Activated T-cell treated with anti-CD3 and anti-CD28 coated beads, Interleukin-2, amount 50 U/mL, for 48 hours (primary cell): ENCODE measurements around the gene MASP2.
"Not testable (repeated sequence)": the region's sequence is repeated elsewhere in the genome, so short reads cannot be mapped to it uniquely, and the experiment has no call there.

Experiments
- DNase-seq, 2 experiments: peaks; one replicate each; pipeline ENCODE4 v3.0.0-alpha.2; 2020

MASP2 gene

DNA sequence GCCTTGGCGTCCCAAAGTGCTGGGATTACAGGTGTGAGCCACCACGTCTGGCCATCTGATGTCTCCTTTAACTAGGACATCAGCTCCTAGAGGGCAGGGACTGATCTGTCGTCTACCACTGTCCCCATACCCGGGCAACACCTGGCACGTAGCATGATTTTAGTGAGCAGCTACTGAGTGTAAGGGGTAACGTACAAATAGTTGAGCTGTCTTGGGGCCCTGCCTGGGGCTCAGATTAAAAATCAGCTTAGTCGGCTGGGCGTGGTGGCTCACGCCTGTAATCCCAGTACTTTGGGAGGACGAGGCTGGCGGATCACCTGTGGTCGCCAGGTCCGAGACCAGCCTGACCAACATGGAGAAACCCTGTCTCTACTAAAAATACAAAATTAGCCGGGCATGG is 11.0 kb upstream of the MASP2 start:
- DNase-seq = no peak

DNA sequence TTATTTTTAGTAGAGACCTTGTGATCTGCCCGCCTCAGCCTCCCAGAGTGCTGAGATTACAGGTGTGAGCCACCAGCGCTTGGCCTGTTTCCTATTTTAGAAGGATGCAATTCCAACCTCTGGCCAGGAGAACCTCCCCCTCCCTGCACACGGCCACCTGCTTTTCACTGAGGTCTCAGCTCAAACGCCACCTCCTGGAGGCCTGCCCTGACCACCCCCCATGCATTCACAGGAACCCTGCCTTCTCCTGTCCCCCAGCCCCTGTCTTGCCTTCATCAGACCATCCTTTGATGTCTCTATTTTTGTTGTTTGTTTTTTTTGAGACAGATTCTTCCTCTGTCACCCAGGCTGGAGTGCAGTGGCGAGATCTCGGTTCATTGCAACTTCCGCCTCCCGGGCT is 10.4 kb upstream of the MASP2 start:
- DNase-seq = no peak

DNA sequence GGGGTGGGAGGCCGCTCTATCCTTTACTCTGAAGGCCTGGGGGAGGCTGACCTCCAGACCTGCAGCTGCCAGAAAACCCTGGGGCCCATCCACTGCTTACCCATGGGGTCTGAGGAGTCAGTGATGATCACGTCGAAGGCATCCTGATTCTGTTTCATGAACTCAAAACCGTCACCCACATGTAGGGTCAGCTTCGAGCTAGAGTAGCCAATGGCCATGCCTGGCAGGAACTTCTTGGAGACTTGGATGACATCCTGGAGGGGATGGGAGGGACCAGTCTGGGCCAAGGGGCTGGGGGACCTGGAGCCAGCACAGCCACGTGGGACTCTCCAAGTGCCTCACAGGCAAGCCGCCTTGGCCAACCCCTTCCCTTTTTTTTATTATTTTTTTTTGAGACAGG is 9.5 kb upstream of the MASP2 start:
- DNase-seq = no peak

DNA sequence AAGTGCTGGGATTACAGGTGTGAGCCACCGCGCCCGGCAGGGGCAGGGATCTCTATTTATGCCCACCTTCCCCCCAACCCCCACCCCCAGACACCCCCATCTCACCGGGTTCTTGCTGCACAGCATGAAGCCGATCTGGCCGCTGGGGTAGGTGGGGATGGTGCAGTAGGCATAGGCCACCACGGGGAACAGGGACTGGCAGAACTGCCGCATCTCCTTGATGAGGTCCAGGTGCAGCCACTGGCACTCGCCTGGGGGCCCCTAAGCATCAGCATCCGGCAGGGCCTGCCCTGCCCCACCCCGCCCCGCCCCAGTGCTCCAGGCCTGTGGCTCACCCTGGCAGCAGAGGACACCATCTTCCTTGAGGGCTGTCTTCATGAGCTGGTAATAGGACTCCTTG is 8.6 kb upstream of the MASP2 start:
- DNase-seq = no peak

DNA sequence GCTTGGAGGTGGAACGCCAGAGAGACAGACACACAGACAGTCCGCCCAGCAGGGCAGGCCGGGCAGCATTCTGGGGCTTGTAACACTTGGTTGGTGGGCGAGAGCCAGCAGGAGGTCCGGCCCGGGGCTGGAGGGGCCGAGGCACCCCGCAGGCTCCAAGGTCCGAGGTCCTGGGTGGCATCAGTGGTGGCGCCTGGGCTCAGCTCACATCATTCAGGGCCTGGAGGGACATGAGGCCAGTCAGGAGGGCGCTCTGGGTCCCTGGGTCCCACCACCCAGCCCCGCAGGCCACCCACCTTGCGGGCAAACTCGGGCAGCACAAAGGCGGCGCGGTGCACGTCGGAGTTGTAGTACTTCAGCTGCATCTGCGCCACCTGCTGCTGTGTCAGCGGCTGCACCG is 7.6 kb upstream of the MASP2 start:
- no peak for DNase-seq

DNA sequence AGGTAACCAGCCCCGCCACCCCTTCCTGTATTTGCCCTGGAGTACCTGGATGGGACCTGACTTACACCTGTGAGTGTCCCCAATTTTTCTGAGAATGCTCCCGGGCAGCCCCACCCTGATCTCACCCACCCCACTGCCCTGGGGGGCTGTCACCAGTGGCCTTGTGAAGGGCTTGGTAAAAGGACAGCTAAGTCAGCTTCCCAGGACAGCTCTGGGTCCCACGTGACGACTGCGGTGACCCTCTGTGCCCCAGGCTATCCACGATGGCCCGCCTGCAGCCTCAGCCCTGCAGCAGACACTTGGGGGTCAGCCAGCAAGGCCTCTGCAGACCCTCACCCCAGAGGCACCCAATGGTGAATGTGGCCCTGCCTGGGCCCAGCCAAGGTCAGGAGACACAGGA is 7.1 kb upstream of the MASP2 start:
- DNase-seq = no peak

DNA sequence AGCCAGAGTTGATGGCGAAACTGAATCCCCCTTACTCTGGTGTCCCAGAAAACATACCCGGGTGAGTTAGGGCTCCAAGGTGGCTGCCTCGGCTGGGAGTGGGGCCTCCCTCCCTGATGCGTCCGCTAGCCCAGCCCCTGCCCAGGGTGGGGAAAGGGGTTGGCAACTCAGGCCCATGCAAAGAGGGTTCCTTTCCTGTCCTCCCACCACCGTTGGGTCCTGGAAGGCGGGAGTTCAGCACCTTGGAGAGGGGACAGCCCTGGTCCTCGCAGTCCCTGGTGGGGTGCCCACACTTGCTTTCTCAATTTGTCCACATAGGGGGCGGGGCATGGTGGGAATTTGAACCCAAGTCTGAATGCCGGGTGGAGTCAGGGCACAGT is 6.7 kb upstream of the MASP2 start:
- peak in 1 of 2 experiments; percentile 49 for DNase-seq

DNA sequence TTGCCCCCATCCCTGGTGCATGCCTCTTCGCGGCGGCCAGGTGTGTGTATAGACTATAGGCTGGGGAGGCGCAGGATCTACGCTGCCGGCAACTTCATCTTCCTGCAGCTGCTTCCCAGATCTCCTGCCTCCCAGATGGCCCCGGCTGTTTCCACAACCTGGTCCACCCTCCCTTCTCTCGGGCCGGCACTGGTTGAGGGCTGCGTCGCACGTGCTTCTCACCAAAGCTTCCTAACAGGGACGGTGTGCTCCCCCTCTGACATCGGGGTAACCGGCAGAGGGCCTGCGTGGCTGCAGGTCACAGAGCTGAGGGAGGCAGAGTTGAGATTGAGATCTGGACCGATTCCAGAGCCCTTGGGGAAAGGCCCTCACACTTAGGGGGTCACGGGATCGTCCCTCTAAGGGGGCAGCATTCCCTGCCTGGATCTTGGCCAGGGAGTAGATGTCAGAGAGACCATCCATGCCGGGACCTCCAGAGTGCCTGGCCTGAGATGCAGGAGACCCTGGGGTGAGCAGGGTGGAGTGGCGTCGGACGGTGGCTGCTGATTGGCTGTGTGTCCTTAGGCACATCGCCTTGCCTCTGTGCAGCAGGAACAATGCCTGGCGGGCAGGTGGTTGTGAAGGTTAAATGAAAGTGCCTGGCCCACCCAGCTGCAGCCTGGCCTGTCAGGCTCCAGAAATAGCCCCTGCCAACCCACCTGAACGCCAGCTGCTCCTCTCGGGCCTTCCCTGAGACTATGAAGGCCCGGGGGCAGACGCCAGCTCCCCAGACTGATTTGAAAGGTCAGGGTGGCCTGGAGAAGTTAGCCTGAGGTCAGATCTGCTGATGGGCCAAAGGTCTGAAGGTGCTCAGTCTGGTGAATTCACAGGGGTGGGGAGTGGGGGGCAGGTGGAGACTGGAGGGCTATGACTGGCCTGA is 6.1 kb upstream of the MASP2 start:
- peak in 1 of 2 experiments; percentile 35 for DNase-seq

DNA sequence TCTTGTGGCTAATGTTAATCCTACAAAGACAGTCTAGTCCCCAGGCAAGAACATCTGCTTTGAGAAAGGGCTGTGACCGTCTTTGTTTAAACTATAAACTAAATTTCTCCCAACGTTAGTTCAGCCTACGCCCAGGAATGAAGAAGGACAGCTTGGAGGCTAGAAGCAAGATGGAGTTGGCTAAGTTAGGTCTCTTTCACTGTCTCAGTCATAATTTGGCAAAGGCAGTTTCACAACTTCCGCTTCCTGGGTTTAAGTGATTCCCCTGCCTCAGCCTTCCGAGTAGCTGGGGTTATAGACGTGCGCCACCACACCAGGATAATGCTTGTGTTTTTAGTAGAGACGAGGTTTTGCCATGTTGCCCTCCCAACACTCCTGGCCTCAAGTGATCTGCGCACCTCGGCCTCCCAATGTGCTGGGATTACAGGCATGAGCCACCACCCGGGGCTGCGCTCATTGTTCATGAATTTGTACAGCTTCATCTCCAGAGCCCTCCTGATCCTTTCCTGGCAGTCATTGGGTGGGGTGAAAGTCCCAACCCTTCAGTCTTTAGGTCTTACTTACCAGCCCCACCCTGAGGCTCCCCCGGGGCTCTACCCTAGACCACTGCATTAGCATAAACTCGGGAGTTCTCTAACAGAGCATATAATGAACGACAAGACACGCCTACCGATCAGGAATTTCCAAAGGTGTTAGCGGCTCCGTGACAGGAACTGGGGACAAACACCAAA is 4.9 kb upstream of the MASP2 start:
- DNase-seq = no peak

DNA sequence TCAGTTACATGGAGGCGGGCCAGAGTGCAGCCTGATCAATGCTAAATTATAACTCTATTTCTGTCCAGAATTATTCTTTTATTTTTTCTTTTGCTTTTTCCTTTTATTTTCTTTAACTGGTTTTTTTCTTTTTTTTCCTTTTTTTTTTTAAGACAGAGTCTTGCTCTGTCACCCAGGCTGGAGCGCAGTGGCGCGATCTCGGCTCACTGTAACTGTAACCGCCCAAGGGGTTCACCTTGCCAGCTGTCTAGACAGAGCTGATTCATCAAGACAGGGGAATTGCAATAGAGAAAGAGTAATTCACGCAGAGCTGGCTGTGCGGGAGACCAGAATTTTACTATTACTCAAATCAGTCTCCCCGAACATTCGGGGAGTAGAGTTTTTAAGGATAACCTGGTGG is 4.1 kb upstream of the MASP2 start:
- DNase-seq = not testable (repeated sequence)

DNA sequence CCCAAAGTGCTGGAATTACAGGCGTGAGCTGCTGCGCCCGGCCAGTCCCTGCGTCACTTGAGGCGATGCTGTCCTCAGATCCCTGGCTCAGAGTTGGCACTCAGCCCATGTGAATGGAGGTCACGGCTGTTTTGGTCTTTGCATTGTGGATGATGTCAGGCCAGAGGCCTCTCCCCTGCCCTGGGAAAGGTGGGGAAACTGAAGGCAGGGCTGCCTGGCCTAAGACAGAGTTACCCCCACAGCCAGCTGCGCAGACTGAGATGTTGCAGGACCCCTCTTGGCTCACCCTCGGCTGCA is 821 bp downstream of the MASP2 start:
- DNase-seq = no peak

DNA sequence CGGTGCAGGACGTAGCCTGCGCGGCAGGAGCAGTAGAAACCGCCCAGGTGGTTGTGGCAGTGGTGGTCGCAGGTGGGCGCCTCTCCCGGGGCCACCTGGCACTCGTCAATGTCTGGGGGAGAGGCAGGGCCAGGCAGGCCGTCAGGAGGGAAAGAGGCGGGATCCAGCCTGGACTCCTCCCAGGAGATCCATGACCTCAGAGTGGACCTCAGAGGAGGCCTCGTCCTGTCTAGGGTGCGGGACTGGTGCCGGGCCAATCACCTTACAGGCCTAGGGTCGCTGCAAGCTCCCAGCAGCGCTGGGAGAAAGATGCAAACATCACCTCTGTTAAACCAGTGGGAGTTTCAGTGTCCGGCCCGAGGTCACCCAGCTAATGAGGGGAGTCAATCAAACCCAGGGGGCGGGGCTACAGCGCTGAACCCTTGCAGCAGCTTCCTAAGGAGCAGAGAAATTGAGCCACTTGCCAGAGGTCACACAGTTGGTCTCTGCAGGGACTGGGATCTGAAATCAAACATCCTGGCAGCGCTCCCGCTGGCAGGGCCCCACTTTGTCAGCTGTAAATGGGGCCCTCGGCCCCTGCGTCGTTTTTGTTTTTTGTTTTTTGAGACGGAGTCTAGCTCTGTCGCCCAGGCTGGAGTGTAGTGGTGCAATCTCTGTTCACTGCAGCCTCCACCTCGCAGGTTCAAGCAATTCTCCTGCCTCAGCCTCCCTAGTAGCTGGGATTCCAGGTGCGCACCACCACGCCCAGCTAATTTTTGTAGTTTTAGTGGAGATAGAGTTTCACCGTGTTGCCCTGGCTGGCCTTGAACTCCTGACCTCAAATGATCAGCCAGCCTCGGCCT is 1.4 kb downstream of the MASP2 start:
- DNase-seq = no peak

DNA sequence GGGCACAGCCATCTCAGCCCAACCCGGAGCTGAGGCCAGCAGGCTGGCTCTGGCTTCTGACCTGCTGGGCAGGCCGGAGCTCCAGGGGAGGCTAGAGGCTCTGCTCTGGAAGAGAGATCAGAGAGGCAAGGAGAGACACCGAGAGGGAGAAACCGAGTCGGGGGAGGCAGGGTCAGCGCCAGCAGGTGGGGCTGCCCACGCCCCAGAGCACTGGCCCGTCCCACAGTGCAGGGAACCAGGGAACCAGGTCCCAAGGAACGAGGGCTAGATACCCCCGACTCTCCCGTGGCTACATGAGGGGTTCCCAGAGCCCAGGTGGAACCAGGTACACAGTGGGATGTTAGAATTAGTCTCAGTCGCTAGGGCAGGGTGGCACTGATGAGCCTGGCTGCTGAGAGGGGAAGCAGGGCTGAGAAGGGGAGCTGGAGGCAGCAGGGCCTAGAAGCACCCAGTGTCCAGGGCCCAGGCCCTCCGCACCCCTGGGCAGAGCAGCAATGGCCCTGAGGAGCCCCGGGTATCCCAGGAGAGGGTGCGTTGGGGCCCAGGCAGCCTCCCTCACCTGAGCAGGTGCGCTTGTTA is 2.1 kb downstream of the MASP2 start:
- no peak for DNase-seq

DNA sequence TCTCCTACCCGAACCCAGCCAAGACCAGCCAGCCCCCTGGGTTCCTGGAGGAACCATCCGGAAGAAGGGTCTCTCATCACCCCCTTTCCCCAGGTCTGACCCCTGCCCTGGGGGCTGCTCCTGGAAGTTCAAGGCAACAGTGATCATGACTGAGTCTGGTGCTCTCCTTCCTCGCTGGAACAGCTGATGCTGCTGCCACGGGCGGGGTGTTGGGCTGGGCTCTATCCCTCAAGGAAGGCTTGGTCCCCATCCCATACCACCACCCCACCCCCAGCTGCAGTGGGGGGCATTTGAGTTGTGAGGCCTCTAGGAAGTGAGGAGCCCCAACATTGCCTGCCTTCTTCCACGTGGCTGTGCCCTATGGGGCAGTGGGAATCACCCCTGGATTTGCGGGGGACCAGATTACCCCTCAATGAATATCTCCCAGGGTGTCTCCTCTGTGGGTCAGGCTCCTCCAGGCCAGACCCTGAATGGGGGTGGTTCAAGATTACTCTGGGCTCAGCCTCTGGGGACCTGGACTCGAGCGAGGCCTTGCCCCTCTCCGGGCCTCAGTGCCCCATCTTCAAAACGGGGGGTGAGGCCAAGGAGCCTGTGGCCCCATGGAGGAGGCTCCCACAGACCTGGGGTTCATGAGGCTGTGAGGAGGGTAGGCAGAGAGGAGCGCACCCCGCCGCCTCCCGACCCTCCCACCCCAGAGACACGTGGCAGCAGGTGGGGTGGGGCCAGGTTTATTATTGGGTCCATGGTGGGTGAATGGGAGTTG is 2.8 kb downstream of the MASP2 start:
- no peak for DNase-seq

DNA sequence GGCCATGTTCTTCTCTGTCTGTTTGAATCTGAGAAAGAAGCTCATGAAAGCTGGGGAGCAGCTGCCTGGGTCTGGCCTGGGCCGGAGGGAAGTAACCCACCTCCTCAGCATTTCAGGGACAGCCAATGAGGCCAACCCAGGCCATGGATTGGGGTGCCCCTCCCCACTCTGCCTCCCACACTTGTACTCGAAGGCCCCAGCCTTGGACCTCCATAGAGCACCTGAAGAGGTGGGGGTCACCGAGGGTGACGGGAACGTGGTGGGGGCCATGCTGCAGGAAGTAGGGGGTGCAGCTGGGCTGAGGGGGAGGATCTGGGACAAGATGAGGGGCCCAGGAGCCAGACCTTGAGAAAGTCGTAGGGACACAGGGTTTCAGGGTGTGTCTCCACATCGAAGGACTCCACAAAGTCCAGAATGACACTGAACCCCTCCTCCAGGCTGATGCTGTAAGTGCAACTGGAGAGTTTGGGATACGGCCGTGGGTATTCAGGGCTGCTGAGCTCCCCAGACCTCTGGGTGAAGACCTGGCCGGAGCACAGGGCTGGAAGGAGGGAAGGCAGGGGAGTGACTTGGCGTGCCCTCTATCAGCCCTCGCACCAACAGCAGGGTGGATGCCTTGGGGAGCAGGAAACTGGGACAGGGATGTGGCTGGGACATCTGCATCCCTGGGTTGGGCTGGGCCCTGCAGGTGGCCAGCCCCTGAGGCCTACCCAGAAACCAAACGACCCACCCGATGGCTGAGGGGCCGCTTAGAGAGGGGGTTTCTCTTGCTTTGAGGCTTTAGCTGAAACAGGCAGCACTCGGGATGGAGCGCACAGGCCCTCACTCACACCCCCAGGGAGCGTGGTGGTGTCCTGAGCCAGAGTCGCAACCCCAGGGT is 3.8 kb downstream of the MASP2 start:
- DNase-seq = no peak

DNA sequence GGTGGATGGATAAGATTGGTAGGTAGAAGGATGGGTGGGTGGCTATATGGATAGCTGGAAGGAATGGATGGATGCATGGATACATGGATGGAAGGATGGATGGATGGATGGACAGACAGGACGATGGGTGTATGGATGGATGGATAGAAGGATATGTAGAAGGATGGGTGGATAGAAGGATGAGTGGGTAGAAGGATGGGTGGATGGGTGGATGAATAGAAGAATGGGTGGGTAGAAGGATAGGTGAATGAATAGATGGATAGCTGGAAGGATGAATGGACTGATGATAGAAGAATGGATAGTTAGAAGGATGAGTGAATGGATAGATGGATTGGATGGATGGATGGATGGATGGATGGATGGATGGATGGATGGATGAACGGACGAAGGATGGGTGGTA is 5.0 kb downstream of the MASP2 start:
- no peak for DNase-seq

DNA sequence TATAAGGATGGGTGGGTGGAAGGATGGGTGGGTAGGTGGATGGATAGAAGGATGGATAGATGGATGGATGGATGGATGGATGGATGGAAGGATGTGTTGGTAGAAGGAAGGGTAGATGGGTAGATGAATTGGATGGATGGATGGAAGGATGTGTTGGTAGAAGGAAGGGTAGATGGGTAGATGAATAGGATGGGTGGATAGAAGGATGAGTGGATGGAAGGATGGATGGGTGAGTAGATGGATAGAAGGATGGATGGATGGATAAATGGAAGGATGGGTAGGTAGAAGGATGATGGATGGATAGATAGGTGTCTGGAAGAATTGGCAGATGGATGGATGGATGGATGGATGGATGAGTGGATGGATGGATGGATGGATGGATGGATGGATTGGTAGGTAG is 6.0 kb downstream of the MASP2 start:
- no peak for DNase-seq

DNA sequence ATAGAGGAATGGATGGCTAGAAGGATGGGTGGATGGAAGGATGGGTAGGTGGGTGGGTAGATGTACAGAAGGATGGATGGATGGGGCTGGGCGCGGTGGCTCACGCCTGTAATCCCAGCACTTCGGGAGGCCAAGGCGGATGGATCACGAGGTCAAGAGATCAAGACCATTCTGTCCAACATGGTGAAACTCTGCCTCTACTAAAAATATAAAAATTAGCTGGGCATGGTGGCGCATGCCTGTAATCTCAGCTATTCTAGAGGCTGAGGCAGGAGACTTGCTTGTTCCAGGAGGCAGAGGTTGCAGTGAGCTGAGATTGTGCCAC is 7.0 kb downstream of the MASP2 start:
- not testable (repeated sequence) for DNase-seq

DNA sequence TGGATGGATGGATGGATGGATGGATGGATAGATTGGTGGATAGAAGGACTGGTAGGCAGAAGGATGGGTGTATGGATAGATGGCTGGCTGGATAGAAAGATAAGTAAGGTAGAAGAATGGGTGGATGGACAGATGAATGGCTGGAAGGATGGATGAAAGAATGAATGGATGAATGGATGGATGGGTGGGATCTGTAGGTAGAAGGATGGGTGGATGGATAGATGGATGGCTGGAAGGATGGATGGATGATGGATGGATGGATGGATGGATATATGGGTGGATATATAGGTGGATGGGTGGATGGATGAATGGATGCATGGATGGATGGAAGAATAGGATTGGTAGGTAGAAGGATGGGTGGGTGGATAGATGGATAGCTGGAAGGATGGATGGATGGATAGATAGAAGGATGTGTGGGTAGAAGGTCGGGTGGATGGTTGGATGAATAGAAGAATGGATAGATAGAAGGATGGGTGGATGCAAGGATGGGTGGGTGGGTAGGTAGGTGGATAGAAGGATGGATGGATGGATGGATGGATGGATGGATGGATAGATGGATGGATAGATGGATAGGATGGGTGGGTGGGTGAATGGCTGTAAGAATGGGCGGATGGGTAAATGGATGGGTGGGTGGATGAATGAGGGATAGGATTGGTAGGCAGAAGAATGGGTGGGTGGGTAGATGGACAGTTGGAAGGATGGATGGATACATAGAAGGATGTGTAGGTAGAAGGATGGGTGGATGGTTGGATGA is 7.5 kb downstream of the MASP2 start:
- no peak for DNase-seq

DNA sequence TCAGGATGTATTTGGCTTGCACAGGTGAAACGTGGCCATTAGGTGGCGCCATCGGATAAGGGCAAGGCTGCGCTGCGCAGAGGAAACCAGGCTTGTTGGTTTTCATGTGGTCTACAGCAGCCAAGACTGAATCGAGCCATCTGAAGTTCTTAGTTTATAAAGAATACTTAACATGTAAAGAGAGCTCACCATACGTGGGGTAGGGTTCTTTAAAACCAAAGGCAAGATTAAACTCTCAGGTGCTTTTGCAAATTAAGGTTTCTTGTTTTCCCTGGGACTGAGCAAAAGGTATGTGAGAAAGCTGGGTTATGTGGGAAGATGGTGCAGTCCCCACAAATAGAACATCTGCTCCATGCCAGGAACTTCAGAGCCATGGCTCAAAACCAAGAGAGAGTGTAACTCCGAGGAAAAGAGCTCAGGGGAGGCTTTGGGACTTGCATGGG is 9.3 kb downstream of the MASP2 start:
- peak; percentile 91 to 93 for DNase-seq
